ENCODE results near the gene TSC2. TPM values are rescaled to one million over a fixed set of nuclear protein-coding genes. Genes with fewer than 3 reads are reported as not detected.

TSC2 gene
- total RNA-seq, 1 donor from 2014 or later, result 64.1 TPM

GRCh38 chr16:2079311-2079800 is 31.6 kb downstream of the TSC2 start:
- H3K4me3 ChIP-seq (ENCODE audit: low read depth, low read length), result no peak overlapping the region
- TF ChIP-seq, protein P1, sequence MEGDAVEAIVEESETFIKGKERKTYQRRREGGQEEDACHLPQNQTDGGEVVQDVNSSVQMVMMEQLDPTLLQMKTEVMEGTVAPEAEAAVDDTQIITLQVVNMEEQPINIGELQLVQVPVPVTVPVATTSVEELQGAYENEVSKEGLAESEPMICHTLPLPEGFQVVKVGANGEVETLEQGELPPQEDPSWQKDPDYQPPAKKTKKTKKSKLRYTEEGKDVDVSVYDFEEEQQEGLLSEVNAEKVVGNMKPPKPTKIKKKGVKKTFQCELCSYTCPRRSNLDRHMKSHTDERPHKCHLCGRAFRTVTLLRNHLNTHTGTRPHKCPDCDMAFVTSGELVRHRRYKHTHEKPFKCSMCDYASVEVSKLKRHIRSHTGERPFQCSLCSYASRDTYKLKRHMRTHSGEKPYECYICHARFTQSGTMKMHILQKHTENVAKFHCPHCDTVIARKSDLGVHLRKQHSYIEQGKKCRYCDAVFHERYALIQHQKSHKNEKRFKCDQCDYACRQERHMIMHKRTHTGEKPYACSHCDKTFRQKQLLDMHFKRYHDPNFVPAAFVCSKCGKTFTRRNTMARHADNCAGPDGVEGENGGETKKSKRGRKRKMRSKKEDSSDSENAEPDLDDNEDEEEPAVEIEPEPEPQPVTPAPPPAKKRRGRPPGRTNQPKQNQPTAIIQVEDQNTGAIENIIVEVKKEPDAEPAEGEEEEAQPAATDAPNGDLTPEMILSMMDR (conservative IDR thresholded peaks at IDR 0.05; ENCODE audit: low read depth, low read length), result no peak
- no peak for DNase-seq (ENCODE audit: low read depth)

GRCh38 chr16:2079991-2080390 is 32.2 kb downstream of the TSC2 start:
- no peak overlapping the region for H3K4me3 ChIP-seq (ENCODE audit: low read depth, low read length)
- TF ChIP-seq, protein P1 (conservative IDR thresholded peaks at IDR 0.05; ENCODE audit: low read depth, low read length), result no peak
- no peak for DNase-seq (ENCODE audit: low read depth)

DNA sequence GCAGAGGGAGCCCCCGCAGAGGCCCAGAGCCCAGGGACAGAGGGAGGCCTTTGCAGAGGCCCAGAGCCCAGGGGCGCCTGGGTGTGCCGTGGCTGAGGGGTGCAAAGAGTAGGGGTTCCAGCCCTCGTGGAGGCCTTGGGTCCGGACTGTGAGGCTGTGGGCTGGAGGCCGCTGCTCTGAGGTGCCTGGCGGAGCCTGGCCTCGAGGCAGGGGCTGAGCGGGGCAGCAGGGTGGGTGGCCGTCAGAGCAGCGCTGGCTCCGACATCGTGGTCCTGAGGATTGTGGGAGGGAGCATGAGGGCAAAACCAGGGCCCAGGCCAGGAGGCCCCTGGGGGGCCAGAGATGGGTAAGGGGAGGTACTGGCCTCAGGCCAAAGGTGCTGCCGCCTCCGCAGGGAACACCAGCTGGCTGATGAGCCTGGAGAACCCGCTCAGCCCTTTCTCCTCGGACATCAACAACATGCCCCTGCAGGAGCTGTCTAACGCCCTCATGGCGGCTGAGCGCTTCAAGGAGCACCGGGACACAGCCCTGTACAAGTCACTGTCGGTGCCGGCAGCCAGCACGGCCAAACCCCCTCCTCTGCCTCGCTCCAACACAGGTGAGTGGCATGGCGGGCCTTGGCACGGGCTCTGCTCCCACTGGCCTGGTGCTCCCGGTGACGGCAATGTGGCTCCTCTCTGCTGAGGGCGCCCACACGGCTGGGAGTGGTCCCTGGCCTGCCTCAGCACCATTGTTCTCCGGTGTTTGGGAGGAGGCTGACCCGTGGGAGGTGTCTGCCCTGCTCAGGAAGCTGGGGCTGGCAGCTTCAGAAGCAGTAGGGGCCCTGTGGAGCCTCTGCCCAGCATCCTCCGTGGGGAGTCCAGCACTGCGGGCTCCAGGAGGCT is 33.7 kb downstream of the TSC2 start:
- TF ChIP-seq, protein P1 (conservative IDR thresholded peaks at IDR 0.05; ENCODE audit: low read depth, low read length), result no peak
- no peak for DNase-seq (ENCODE audit: low read depth)
- no peak overlapping the region for H3K4me3 ChIP-seq (ENCODE audit: low read depth, low read length)

DNA sequence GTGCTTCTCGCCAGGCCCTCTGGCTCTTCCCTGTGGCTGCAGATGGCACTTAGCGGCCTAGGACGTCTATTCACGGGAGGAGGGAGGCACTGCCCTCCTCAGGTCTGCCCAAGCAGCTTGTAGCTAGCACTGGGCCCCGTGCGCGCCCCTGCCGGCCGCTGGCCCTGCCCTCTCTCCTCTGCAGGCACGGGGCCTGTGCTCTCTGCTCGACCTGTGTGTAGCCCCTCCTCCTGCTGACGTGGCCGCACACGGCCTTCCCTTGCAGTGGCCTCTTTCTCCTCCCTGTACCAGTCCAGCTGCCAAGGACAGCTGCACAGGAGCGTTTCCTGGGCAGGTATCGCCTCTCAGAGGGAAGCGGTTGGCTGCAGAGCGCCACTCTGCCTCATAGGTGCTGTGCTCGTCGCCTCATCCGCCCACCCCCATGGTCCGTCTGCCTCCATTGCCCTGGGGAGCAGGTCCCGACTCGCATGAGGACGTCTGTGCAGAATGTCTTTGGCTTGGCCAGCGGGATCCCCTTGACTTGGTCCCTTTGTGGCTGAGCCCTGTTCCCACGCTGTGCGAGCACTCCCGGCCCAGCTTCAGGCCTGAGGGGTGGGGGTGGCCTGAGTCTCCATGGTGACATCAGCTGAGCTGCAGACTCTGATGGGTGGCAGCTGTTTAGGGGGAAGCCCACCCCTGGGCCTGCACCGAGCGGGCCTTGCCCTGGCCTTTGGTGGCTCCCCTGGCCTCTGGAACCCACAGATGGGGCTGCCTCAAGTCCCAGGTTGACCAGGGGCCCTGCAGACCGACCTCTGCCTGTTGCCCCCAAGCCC is 34.6 kb downstream of the TSC2 start:
- TF ChIP-seq, protein P1 (conservative IDR thresholded peaks at IDR 0.05; ENCODE audit: low read depth, low read length), result no peak
- DNase-seq (ENCODE audit: low read depth), result no peak
- no peak overlapping the region for H3K4me3 ChIP-seq (ENCODE audit: low read depth, low read length)

DNA sequence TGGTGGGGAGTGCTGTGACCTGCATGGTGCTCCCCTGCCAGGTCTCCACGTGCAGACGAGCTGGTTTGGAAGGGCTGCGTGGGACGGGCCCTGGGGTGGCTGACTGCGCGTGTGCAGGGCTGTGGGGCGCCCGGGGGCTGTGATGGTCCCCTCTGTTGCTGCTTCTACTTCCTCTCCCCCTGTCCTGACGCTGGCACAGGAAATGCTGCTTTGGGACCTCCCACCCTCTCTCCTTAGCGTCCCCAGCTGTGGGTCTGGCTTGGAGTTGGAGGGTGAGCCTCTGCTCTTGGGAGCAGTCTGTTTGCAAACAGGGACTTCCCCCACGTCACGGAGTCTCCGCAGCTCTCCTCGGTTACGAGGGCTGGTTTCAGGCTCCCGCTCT is 35.2 kb downstream of the TSC2 start:
- TF ChIP-seq, protein P1 (conservative IDR thresholded peaks at IDR 0.05; ENCODE audit: low read depth, low read length), result no peak
- no peak for DNase-seq (ENCODE audit: low read depth)

GRCh38 chr16:2083409-2083808 is 35.6 kb downstream of the TSC2 start:
- no peak for DNase-seq (ENCODE audit: low read depth)
- TF ChIP-seq, protein P1 (conservative IDR thresholded peaks at IDR 0.05; ENCODE audit: low read depth, low read length), result no peak
- H3K4me3 ChIP-seq (ENCODE audit: low read depth, low read length), result no peak overlapping the region

More for the DNA sequence above, 35.2 kb downstream of the TSC2 start:
- H3K4me3 ChIP-seq (ENCODE audit: low read depth, low read length), result no peak overlapping the region

Data from epithelial cell of proximal tubule (primary cell).